Measurements from ENCODE around the gene ANXA5.
A peak's percentile ranks its signal among the peaks of the same experiment; 100 is the strongest.

Gene ANXA5

DNA sequence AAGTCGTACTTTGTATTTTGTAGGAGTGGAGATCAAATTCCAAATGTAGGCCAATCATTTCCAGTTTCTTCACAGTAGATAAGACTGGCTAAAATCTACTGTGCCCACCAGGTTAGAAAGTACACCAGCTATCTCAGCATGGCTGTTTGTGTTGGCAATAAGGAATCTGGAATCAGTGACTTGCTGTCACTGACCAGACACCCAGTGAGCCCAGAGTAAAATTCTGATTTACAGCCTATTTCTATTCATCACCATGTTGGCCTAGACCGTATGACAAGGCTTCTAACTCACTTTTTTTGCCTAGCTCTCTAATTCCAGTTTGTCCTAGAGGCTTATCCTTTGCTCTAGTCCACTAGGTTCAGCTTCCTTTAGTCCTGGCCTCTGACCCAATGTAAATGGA, 42.8 kb upstream of the ANXA5 start:
- no peak for TF ChIP-seq EGR1 (IDR thresholded peaks at IDR 0.05)
- TF ChIP-seq ZBTB7A (IDR thresholded peaks at IDR 0.05; ENCODE audit: low read depth), result no peak
- TF ChIP-seq FOXM1 (IDR thresholded peaks at IDR 0.05; ENCODE audit: borderline replicate concordance, low read depth), result no peak

DNA sequence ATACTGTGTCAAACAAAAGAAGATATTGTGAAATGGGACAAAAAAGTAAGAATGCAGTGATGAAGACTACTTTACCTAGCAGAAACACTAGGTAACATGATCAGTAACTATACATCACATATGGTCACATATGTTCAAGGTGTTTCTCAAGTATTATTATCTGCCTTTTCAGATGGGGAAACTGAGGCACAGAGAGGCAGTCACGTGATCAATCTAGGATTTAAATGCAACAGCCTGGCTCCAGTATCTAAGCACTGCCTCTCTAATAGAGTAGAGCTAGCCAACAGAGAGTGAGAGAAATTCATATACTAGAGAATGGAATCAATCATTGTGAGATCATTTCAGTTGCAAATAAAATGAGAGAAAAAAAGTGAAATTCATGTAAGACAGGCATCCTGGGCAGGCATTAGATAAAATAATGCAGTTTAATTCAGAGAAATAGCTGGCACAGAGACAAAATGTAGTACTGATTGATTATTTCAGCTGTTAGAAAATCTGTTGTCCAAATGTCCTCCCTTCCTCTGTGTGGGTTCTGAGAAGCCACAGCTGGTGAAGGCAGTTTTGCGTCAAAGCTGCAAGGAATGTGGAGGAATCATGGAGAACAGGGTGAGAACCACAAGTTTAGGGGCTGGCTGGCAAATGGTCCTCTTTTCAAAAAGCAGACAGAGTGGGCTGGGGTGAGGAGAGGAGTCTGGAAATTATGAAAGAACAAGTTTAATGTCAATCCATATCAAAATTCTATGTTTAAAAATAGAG, 42.2 kb upstream of the ANXA5 start:
- TF ChIP-seq, protein P1, sequence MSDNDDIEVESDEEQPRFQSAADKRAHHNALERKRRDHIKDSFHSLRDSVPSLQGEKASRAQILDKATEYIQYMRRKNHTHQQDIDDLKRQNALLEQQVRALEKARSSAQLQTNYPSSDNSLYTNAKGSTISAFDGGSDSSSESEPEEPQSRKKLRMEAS (IDR thresholded peaks at IDR 0.05), result no peak
- no peak for TF ChIP-seq FOXM1 (IDR thresholded peaks at IDR 0.05; ENCODE audit: borderline replicate concordance, low read depth)
- no peak for TF ChIP-seq TEAD4 (IDR thresholded peaks at IDR 0.05)
- no peak for TF ChIP-seq CEBPB (IDR thresholded peaks at IDR 0.05)
- no peak for TF ChIP-seq TAF1 (IDR thresholded peaks at IDR 0.05; ENCODE audit: low read depth)
- TF ChIP-seq RAD21 (IDR thresholded peaks at IDR 0.05; ENCODE audit: low read depth), result no peak
- TF ChIP-seq, protein P2, sequence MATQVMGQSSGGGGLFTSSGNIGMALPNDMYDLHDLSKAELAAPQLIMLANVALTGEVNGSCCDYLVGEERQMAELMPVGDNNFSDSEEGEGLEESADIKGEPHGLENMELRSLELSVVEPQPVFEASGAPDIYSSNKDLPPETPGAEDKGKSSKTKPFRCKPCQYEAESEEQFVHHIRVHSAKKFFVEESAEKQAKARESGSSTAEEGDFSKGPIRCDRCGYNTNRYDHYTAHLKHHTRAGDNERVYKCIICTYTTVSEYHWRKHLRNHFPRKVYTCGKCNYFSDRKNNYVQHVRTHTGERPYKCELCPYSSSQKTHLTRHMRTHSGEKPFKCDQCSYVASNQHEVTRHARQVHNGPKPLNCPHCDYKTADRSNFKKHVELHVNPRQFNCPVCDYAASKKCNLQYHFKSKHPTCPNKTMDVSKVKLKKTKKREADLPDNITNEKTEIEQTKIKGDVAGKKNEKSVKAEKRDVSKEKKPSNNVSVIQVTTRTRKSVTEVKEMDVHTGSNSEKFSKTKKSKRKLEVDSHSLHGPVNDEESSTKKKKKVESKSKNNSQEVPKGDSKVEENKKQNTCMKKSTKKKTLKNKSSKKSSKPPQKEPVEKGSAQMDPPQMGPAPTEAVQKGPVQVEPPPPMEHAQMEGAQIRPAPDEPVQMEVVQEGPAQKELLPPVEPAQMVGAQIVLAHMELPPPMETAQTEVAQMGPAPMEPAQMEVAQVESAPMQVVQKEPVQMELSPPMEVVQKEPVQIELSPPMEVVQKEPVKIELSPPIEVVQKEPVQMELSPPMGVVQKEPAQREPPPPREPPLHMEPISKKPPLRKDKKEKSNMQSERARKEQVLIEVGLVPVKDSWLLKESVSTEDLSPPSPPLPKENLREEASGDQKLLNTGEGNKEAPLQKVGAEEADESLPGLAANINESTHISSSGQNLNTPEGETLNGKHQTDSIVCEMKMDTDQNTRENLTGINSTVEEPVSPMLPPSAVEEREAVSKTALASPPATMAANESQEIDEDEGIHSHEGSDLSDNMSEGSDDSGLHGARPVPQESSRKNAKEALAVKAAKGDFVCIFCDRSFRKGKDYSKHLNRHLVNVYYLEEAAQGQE (IDR thresholded peaks at IDR 0.05; ENCODE audit: low read depth), result no peak
- no peak for TF ChIP-seq TCF12 (IDR thresholded peaks at IDR 0.05; ENCODE audit: low read depth)
- no peak for TF ChIP-seq ZBTB7A (IDR thresholded peaks at IDR 0.05; ENCODE audit: low read depth)
- TF ChIP-seq CREB1 (IDR thresholded peaks at IDR 0.05; ENCODE audit: low read depth), result no peak
- TF ChIP-seq, protein P3, sequence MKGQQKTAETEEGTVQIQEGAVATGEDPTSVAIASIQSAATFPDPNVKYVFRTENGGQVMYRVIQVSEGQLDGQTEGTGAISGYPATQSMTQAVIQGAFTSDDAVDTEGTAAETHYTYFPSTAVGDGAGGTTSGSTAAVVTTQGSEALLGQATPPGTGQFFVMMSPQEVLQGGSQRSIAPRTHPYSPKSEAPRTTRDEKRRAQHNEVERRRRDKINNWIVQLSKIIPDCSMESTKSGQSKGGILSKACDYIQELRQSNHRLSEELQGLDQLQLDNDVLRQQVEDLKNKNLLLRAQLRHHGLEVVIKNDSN (IDR thresholded peaks at IDR 0.05), result no peak
- no peak for TF ChIP-seq NFIC (IDR thresholded peaks at IDR 0.05)
- no peak for TF ChIP-seq EGR1 (IDR thresholded peaks at IDR 0.05)
- no peak for TF ChIP-seq EP300 (IDR thresholded peaks at IDR 0.05; ENCODE audit: borderline replicate concordance)
- TF ChIP-seq YY1 (IDR thresholded peaks at IDR 0.05; ENCODE audit: low read depth), result no peak

DNA sequence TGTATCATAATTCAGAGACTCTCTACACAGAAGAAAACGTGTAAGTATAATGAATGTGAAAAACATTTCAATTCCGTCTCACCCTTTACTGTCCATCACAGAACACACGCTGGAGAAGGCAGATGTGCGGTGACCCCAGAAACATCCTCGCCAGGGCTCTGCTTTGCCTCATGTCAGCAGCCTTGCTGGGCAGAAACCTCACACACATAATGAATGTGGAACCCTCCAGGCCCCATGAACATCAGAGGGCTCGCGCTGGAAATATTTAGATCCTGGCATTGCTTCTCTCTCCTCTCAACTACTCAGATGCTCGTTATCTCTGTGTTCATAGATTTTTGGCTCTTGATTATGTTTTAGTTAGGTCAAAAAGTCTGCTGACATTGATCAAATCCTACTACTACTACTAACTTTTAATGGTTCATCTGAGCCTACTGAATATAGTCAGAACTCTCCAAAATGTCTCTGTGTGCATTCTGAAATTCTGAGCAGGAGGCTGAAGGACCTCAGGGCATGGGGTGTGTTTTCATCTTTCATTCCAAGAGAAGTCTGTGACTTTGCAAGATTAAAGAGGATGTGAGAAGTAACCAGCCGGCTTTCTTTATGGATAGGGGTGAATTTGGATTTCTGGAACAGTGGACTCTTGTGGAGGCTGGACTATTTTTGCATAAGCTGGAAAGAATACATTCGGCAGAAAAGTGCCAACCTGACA, 41.2 kb upstream of the ANXA5 start:
- TF ChIP-seq, protein P3 (IDR thresholded peaks at IDR 0.05), result no peak
- TF ChIP-seq TCF12 (IDR thresholded peaks at IDR 0.05; ENCODE audit: low read depth) (no peak), CREB1 (IDR thresholded peaks at IDR 0.05; ENCODE audit: low read depth) (no peak), YY1 (IDR thresholded peaks at IDR 0.05; ENCODE audit: low read depth) (no peak), TEAD4 (IDR thresholded peaks at IDR 0.05) (no peak), RAD21 (IDR thresholded peaks at IDR 0.05; ENCODE audit: low read depth) (no peak), ZBTB7A (IDR thresholded peaks at IDR 0.05; ENCODE audit: low read depth) (no peak), TAF1 (IDR thresholded peaks at IDR 0.05; ENCODE audit: low read depth) (no peak), EGR1 (IDR thresholded peaks at IDR 0.05) (no peak), FOXM1 (IDR thresholded peaks at IDR 0.05; ENCODE audit: borderline replicate concordance, low read depth) (no peak), EP300 (IDR thresholded peaks at IDR 0.05; ENCODE audit: borderline replicate concordance) (no peak), CEBPB (IDR thresholded peaks at IDR 0.05) (no peak)
- TF ChIP-seq, protein P1 (IDR thresholded peaks at IDR 0.05), result no peak

DNA sequence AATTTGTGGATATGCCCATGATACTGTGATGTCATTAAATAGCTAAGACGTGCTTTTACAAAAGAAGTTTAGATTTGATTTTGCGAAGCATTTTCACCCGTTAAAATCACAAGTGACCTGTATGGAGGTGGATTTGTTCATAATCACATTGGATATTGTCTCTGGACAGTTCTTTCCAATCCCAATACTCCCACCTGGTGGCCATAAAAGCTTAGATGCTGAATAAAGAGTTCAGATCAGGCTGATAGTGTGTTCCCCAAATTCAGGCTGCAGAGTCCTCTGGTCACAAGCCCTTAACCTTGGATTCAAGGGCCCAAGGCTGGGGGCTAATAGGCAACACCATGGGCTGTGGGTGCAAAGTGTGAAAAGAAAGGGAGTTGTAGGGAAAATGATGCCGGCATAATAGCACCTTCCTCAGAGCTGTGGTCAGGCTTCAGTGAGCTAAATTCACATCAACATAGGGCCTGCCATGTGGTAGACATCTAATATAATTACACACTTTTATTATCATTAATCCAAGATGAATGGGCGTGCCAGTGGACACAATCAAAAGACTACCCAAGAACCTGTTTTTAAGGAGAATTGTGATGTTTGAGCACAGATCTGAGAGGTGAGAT, 40.1 kb upstream of the ANXA5 start:
- TF ChIP-seq RAD21 (IDR thresholded peaks at IDR 0.05; ENCODE audit: low read depth) (peak; percentile 86), CREB1 (IDR thresholded peaks at IDR 0.05; ENCODE audit: low read depth) (no peak)

DNA sequence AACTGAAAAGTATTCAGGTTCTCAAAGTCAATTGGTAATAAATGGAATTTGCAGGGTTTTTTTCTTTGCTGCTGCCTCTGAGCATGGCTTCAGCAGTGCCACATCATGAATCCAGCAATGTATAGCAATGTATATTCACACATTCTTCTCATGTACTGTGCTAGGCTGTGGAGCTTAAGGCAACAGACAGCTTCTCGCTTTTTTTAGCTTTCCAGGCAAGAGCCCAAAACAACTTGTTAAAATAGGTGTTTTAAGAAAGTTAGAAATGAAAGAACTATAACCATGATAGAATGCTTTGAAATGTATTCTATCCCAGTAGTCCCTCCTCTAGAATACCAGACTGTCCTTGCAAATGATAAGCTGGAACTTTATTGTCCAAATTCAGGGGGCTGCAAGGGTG, 37.8 kb upstream of the ANXA5 start:
- TF ChIP-seq NFIC (IDR thresholded peaks at IDR 0.05), result no peak
- TF ChIP-seq, protein P2 (IDR thresholded peaks at IDR 0.05; ENCODE audit: low read depth), result no peak
- TF ChIP-seq CEBPB (IDR thresholded peaks at IDR 0.05), result no peak
- TF ChIP-seq CREB1 (IDR thresholded peaks at IDR 0.05; ENCODE audit: low read depth), result no peak
- no peak for TF ChIP-seq TEAD4 (IDR thresholded peaks at IDR 0.05)
- no peak for TF ChIP-seq EP300 (IDR thresholded peaks at IDR 0.05; ENCODE audit: borderline replicate concordance)
- no peak for TF ChIP-seq ZBTB7A (IDR thresholded peaks at IDR 0.05; ENCODE audit: low read depth)
- no peak for TF ChIP-seq TAF1 (IDR thresholded peaks at IDR 0.05; ENCODE audit: low read depth)
- TF ChIP-seq EGR1 (IDR thresholded peaks at IDR 0.05), result no peak
- TF ChIP-seq TCF12 (IDR thresholded peaks at IDR 0.05; ENCODE audit: low read depth), result no peak
- TF ChIP-seq, protein P3 (IDR thresholded peaks at IDR 0.05), result no peak
- TF ChIP-seq FOXM1 (IDR thresholded peaks at IDR 0.05; ENCODE audit: borderline replicate concordance, low read depth), result no peak
- no peak for TF ChIP-seq YY1 (IDR thresholded peaks at IDR 0.05; ENCODE audit: low read depth)
- TF ChIP-seq, protein P1 (IDR thresholded peaks at IDR 0.05), result no peak
- no peak for TF ChIP-seq RAD21 (IDR thresholded peaks at IDR 0.05; ENCODE audit: low read depth)

Measured in Ishikawa (cell line).